Common myeloid progenitor, CD34-positive (primary cell): Measurements from ENCODE around the gene NFE2L1.
"Not testable (repeated sequence)": the region's sequence is repeated elsewhere in the genome, so short reads cannot be mapped to it uniquely, and the experiment has no call there.

Experiments
- CTCF ChIA-PET: fragments of 350-600 bp; sonication (Branson Sonifier 250); formaldehyde crosslinking; loops from one replicate; lab custom pipeline; 2021; ENCODE audit warnings: antibody characterized with exemption; lab: Charles Lee
- POLR2A ChIA-PET: fragments of 350-600 bp; sonication (Branson Sonifier 250); formaldehyde crosslinking; loops from one replicate; lab custom pipeline; 2021; ENCODE audit warnings: antibody characterized with exemption; lab: Charles Lee
- DNase-seq, 3 donors: peaks; one replicate each; pipeline versions ENCODE4 v3.0.0 to v3.0.0-alpha.2; 2013
- H3K27ac ChIP-seq, 2 experiments: 1 replicate in 1 of 2; 2 replicates in 1 of 2; pipeline ENCODE4 v1.7.0; 2013; ENCODE audit warnings: inconsistent platforms in 2 of 2, low read length in 2 of 2, mild to moderate bottlenecking in 2 of 2, low read depth in 1 of 2, moderate library complexity in 1 of 2; ENCODE audit not compliant: severe bottlenecking in 2 of 2, insufficient read depth in 1 of 2, poor library complexity in 1 of 2
- H3K27me3 ChIP-seq, 5 experiments: replicated peaks in 2 of 5; 1 replicate in 3 of 5; 2 replicates in 2 of 5; pipeline versions ENCODE4 v1.6.1 to v1.7.0; 2013; ENCODE audit warnings: low read length in 4 of 5, mild to moderate bottlenecking in 2 of 5, moderate library complexity in 2 of 5, inconsistent platforms in 1 of 5; ENCODE audit not compliant: insufficient read depth in 5 of 5, control insufficient read depth in 4 of 5
- H3K36me3 ChIP-seq, 4 experiments: 1 replicate in 2 of 4; 2 replicates in 2 of 4; pipeline versions ENCODE4 v1.6.1 to v1.7.0; 2013; ENCODE audit warnings: low read length in 3 of 4, control low read depth in 1 of 4, mild to moderate bottlenecking in 1 of 4; ENCODE audit not compliant: control insufficient read depth in 4 of 4, insufficient read depth in 4 of 4
- H3K4me1 ChIP-seq, 4 experiments: 1 replicate in 3 of 4; 2 replicates in 1 of 4; pipeline versions ENCODE4 v1.6.1 to v1.7.1; 2013; ENCODE audit warnings: low read length in 3 of 4, mild to moderate bottlenecking in 3 of 4, control low read depth in 1 of 4, inconsistent platforms in 1 of 4, moderate library complexity in 1 of 4; ENCODE audit not compliant: control insufficient read depth in 4 of 4, insufficient read depth in 4 of 4; ENCODE audit errors: control extremely low read depth in 1 of 4
- H3K4me3 ChIP-seq, 7 experiments: 1 replicate in 4 of 7; 2 replicates in 3 of 7; pipeline versions ENCODE4 v1.5.1 to v1.7.0; 2013; ENCODE audit warnings: mild to moderate bottlenecking in 7 of 7, low read length in 6 of 7, moderate library complexity in 6 of 7, inconsistent platforms in 2 of 7, low read depth in 2 of 7, control low read depth in 1 of 7; ENCODE audit not compliant: insufficient read depth in 4 of 7, control insufficient read depth in 1 of 7; ENCODE audit errors: extremely low read depth in 1 of 7
- H3K9me3 ChIP-seq, 5 experiments: 1 replicate in 4 of 5; 2 replicates in 1 of 5; pipeline versions ENCODE4 v1.6.1 to v1.7.1; 2013; ENCODE audit warnings: low read length in 4 of 5, mild to moderate bottlenecking in 2 of 5, inconsistent platforms in 1 of 5, low read depth in 1 of 5, moderate library complexity in 1 of 5; ENCODE audit not compliant: control insufficient read depth in 4 of 5, insufficient read depth in 2 of 5; ENCODE audit errors: control extremely low read depth in 1 of 5
- WGBS: methylation state at CpG from one replicate; pipeline ENCODE4 v1.1.5; 2013; ENCODE audit not compliant: insufficient coverage; 5-methylcytosine and 5-hydroxymethylcytosine counted together

The NFE2L1 gene

GRCh38 chr17:48066192-48066591 is 18.0 kb downstream of the NFE2L1 start:
- CTCF ChIA-PET, result interaction anchor here (1.1 to 7.2 kb wide), 5 partner anchors 10 to 40 kb away, joined by 3 to 41 read pairs (median 6); partner anchors contain the start of gene COPZ2
- Histone ChIP-seq H3K27ac (no peak overlapping the region), H3K27me3 (no peaks in the 10 kb centered on the region), H3K4me1 (no peaks in the 10 kb centered on the region), H3K4me3 (no peak overlapping the region), H3K9me3 (no peaks in the 10 kb centered on the region), H3K36me3 (peaks cover 16 to 68% (median 53%) of the 10 kb centered on the region in 4 experiments)
- POLR2A ChIA-PET, result no interaction called here
- DNase-seq, result no peak
- 100% methylated on average over 1 of the region's 1 CpG for WGBS

DNA sequence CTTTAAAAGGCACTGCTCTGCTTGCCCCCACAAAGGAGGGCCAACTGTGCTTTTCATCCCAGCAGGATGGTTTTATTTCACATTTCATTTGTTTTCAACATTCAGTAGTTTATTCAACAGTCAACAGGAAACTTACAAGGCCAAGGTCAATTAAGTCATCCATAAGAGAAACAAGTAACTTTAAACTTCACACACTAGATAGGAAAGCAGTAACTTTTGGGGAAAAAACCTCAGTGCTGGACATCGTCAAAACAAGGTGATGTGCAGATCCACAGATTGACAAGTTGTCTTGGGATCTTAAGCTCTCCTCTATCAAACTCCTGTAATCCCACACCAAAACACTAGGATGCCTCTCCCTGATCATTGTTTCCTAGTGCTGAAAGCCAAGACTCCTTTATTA is 18.5 kb downstream of the NFE2L1 start:
- H3K9me3 ChIP-seq, result no peaks in the 10 kb centered on the region
- H3K4me3 ChIP-seq, result no peak overlapping the region
- POLR2A ChIA-PET, result no interaction called here
- no peak overlapping the region for H3K27ac ChIP-seq
- no peaks in the 10 kb centered on the region for H3K4me1 ChIP-seq
- H3K36me3 ChIP-seq, result peaks cover 16 to 66% (median 53%) of the 10 kb centered on the region in 4 experiments
- no peak for DNase-seq
- CTCF ChIA-PET, result interaction anchor here (1.2 to 7.2 kb wide), 5 partner anchors 13 to 40 kb away, joined by 3 to 41 read pairs (median 14); partner anchors contain the start of genes COPZ2 and NFE2L1
- 100% methylated on average over 1 of the region's 1 CpG for WGBS
- no peaks in the 10 kb centered on the region for H3K27me3 ChIP-seq

GRCh38 chr17:48067245-48067644 is 19.1 kb downstream of the NFE2L1 start:
- ChIA-PET CTCF (interaction anchor here (0.6 to 7.2 kb wide), 8 partner anchors 7 to 46 kb away, joined by 3 to 41 read pairs (median 6); partner anchors contain the start of genes COPZ2 and NFE2L1), POLR2A (interaction anchor here (1.1 kb wide), 1 partner anchor 32 kb away, joined by 8 read pairs; no protein-coding TSS in a partner anchor)
- Histone ChIP-seq H3K36me3 (peaks cover 11 to 60% (median 50%) of the 10 kb centered on the region in 4 experiments), H3K9me3 (no peaks in the 10 kb centered on the region), H3K4me1 (no peaks in the 10 kb centered on the region), H3K27me3 (no peaks in the 10 kb centered on the region), H3K27ac (no peak overlapping the region), H3K4me3 (no peak overlapping the region)
- WGBS, result no CpG with 5 or more reads among the region's 3 CpGs
- DNase-seq, result no peak

- H3K4me3 ChIP-seq, DNase-seq, H3K9me3 ChIP-seq, H3K27ac ChIP-seq, H3K4me1 ChIP-seq, H3K27me3 ChIP-seq: not testable (repeated sequence)
- POLR2A ChIA-PET, result interaction anchor here (1.1 kb wide), 1 partner anchor 32 kb away, joined by 8 read pairs; no protein-coding TSS in a partner anchor
- peaks cover 10 to 55% (median 46%) of the 10 kb centered on the region in 4 experiments for H3K36me3 ChIP-seq
- WGBS, result no CpG with 5 or more reads among the region's 2 CpGs
- CTCF ChIA-PET, result interaction anchor here (1.1 to 7.2 kb wide), 7 partner anchors 9 to 45 kb away, joined by 3 to 41 read pairs (median 9); partner anchors contain the start of gene NFE2L1
These were observed 19.6 kb downstream of the NFE2L1 start for GRCh38 chr17:48067808-48068207.

- Histone ChIP-seq H3K4me1 (no peaks in the 10 kb centered on the region), H3K27ac (no peak overlapping the region), H3K36me3 (peaks cover 10 to 52% (median 45%) of the 10 kb centered on the region in 4 experiments), H3K27me3 (no peaks in the 10 kb centered on the region), H3K9me3 (no peaks in the 10 kb centered on the region), H3K4me3 (no peak overlapping the region)
- DNase-seq, result peak; percentile 23 to 36 (median 33)
- ChIA-PET POLR2A (interaction anchor here (1.1 kb wide), 1 partner anchor 31 kb away, joined by 8 read pairs; no protein-coding TSS in a partner anchor), CTCF (interaction anchor here (0.6 to 7.2 kb wide), 8 partner anchors 10 to 108 kb away, joined by 3 to 41 read pairs (median 8); partner anchors contain the start of gene NFE2L1)
- 100% methylated on average over 3 of the region's 3 CpGs for WGBS
These were observed 20.4 kb downstream of the NFE2L1 start for GRCh38 chr17:48068491-48068961.

DNA sequence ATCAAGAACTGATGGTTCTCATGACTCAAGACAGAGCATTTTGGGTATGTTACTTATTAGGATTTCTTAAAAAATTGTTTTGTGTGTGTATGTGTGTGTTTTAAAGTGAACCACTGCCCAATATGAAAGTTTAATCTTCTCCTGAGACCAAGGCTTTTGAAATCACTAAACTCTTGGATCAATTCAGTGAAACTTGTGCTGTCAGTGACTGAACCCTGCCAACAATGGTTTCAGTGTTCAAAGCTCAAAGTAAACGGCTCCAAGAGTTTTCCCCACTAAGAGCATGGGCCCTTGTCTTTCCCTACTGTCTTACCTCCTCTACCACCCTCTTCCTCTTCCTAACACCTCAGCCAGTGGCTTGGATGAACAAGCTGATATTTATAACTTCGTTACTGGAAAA is 22.0 kb downstream of the NFE2L1 start:
- no peaks in the 10 kb centered on the region for H3K4me1 ChIP-seq
- no peak for DNase-seq
- peaks cover 10 to 47% (median 35%) of the 10 kb centered on the region in 4 experiments for H3K36me3 ChIP-seq
- CTCF ChIA-PET, result interaction anchor here (1.0 to 7.2 kb wide), 4 partner anchors 9 to 44 kb away, joined by 3 to 41 read pairs (median 20); no protein-coding TSS in a partner anchor
- no peak overlapping the region for H3K4me3 ChIP-seq
- POLR2A ChIA-PET, result no interaction called here
- no peaks in the 10 kb centered on the region for H3K9me3 ChIP-seq
- no peaks in the 10 kb centered on the region for H3K27me3 ChIP-seq
- no peak overlapping the region for H3K27ac ChIP-seq
- WGBS, result no CpG with 5 or more reads among the region's 2 CpGs

- no peak overlapping the region for H3K27ac ChIP-seq
- no peak overlapping the region for H3K4me3 ChIP-seq
- peaks cover 17 to 50% (median 36%) of the 10 kb centered on the region in 4 experiments for H3K36me3 ChIP-seq
- 100% methylated on average over 2 of the region's 2 CpGs for WGBS
- H3K9me3 ChIP-seq, result no peaks in the 10 kb centered on the region
- no peak for DNase-seq
- H3K27me3 ChIP-seq, result no peaks in the 10 kb centered on the region
- POLR2A ChIA-PET, result interaction anchor here (0.6 kb wide), 1 partner anchor 10 kb away, joined by 4 read pairs; no protein-coding TSS in a partner anchor
- CTCF ChIA-PET, result interaction anchor here (0.7 to 11.1 kb wide), 5 partner anchors 14 to 43 kb away, joined by 3 to 188 read pairs (median 4); no protein-coding TSS in a partner anchor
- no peaks in the 10 kb centered on the region for H3K4me1 ChIP-seq
These were observed 23.5 kb downstream of the NFE2L1 start for GRCh38 chr17:48071654-48072053.
